AG04450 (cell line): Measurements from ENCODE around the gene ANKRD6. TPM values are rescaled to one million over a fixed set of nuclear protein-coding genes. Genes with fewer than 3 reads are reported as not detected.
A peak's percentile ranks its signal among the peaks of the same experiment; 100 is the strongest.

Experiments used
- CTCF ChIA-PET: fragments of 300-600, 350-600 bp; formaldehyde crosslinking; extraction: SDS; loops from one replicate; lab custom pipeline; 2022; ENCODE audit warnings: antibody characterized with exemption, inconsistent platforms; lab: Charles Lee
- POLR2A ChIA-PET: fragments of 350-600 bp; formaldehyde crosslinking; extraction: SDS; loops from one replicate; lab custom pipeline; 2021; ENCODE audit warnings: antibody characterized with exemption, inconsistent platforms; lab: Yijun Ruan, JAX
- DNase-seq: peaks from one replicate; pipeline ENCODE4 v3.0.0-alpha.2; 2011; ENCODE audit warnings: low read depth, low spot score
- H3K27ac ChIP-seq: one replicate; pipeline ENCODE4 v1.5.1; 2012; ENCODE audit warnings: low read depth, low read length, control low read depth
- H3K27me3 ChIP-seq: one replicate; pipeline ENCODE4 v1.6.0; 2012; ENCODE audit warnings: low read length; ENCODE audit not compliant: control insufficient read depth, insufficient read depth
- H3K4me3 ChIP-seq: 2 replicates; pipeline ENCODE4 v1.5.1; 2011; ENCODE audit warnings: mild to moderate bottlenecking, low read depth, low read length, control low read depth
- H3K9me3 ChIP-seq: 2 replicates; pipeline ENCODE4 v1.5.1; 2012; ENCODE audit warnings: low read length; ENCODE audit not compliant: control insufficient read depth, insufficient read depth
- polyA plus RNA-seq: library from polyadenylated mRNA; depleted of rRNA; stranded (reverse); fragments of >200 nt; gene quantifications from 2 replicates; pipeline ENCODE4 v1.2.3, GENCODE V29; 2011
- TF ChIP-seq, protein P1 (sequence below): IDR thresholded peaks from 2 replicates; pipeline ENCODE4 v1.5.1; 2011; ENCODE audit warnings: low read depth, low read length, control low read depth, inconsistent platforms

Gene ANKRD6
- polyA plus RNA-seq, 1 experiment, result 0.10 TPM

DNA sequence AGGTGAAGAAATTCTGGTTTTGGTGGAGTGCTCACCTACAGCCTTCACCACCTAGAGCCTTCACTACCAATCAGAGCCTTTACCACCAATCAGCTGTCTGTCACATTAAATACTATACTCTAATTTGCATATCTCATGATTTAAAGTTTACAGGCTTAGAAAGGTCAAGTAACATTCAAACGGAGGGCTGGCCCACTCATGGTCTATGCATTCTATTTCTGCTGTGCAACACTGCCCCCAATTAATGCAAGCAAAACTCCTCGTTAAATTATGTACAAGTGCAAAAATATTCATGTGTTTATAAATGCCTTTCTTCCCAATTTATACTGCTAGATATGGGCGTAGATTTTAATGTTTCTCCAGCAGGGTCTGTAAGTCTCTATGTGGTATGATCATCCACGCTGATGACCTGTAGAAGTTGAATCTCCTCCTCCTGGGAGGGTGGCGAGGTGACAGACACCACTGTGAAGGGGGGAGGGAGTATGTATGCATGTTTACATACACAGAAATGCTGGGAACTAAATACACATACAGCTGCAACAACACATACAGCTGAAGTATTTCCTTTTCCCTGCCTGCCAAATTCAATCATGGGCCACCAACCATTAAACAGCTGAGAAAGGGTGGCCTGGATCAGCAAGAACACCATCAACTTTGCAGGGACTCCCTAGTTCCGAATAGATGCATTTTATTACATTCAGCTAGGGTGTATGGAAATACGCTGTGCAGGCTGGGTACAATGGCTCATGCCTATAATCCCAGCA is 34.0 kb upstream of the ANKRD6 start:
- Histone ChIP-seq H3K9me3 (no peaks in the 10 kb centered on the region), H3K27ac (no peak overlapping the region), H3K27me3 (peaks cover 3% of the 10 kb centered on the region), H3K4me3 (no peak overlapping the region)
- POLR2A ChIA-PET, result no interaction called here
- TF ChIP-seq, protein P1, sequence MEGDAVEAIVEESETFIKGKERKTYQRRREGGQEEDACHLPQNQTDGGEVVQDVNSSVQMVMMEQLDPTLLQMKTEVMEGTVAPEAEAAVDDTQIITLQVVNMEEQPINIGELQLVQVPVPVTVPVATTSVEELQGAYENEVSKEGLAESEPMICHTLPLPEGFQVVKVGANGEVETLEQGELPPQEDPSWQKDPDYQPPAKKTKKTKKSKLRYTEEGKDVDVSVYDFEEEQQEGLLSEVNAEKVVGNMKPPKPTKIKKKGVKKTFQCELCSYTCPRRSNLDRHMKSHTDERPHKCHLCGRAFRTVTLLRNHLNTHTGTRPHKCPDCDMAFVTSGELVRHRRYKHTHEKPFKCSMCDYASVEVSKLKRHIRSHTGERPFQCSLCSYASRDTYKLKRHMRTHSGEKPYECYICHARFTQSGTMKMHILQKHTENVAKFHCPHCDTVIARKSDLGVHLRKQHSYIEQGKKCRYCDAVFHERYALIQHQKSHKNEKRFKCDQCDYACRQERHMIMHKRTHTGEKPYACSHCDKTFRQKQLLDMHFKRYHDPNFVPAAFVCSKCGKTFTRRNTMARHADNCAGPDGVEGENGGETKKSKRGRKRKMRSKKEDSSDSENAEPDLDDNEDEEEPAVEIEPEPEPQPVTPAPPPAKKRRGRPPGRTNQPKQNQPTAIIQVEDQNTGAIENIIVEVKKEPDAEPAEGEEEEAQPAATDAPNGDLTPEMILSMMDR, result no peak
- CTCF ChIA-PET, result interaction anchor here (0.8 kb wide), 1 partner anchor 27 kb away, joined by 4 read pairs; no protein-coding TSS in a partner anchor
- DNase-seq, result no peak

DNA sequence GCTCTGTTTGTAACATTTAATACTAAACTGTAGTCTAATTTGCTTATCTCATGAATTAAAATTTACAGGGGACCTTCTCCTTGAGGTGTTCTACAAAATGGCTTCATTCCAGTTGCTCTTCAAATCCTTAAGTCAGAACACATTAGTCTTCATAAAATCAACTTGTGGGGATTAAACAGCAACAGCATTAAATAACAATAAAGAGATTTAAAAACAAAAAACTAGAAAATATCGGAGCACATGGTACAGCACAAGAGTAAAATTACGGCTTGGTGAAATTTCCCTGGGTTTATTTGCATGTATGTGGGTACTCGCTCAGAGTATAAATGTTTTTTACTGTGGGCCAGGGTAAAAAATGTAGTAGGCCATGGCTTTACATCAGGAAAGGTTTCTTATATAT is 32.9 kb upstream of the ANKRD6 start:
- TF ChIP-seq, protein P1, result no peak
- CTCF ChIA-PET, result interaction anchor here (0.8 kb wide), 1 partner anchor 28 kb away, joined by 4 read pairs; no protein-coding TSS in a partner anchor

DNA sequence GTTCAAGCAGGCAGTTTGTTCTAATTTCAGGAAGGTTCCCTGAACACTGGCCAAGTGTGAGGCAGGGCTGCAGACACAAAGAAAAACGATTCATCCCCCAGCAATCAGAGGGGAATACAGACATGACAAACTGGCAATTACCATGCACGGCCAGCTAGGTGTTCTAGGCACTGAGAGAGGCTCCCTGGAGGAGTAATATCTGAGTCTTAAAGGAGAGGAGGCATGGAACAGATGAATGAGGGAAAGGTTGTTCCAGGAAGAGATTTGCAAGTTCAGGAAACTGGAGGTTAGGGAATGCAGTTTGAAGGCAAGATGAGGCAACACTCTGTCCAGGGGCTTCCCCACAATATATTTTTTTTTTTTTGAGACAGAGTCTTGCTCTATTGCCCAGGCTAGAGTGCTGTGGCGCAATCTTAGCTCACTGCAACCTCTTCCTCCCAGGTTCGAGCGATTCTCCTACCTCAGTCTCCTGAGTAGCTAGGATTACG is 32.0 kb upstream of the ANKRD6 start:
- Histone ChIP-seq H3K9me3 (no peaks in the 10 kb centered on the region), H3K4me3 (no peak overlapping the region), H3K27me3 (peaks cover 3% of the 10 kb centered on the region), H3K27ac (peak overlapping the region; percentile 21)
- CTCF ChIA-PET, result interaction anchor here (0.5 to 1.2 kb wide), 3 partner anchors 28 to 424 kb away, joined by 3 to 4 read pairs (median 4); no protein-coding TSS in a partner anchor
- DNase-seq, result no peak
- TF ChIP-seq, protein P1, result no peak
- POLR2A ChIA-PET, result no interaction called here

More for the DNA sequence above, 32.9 kb upstream of the ANKRD6 start:
- DNase-seq, result no peak
- Histone ChIP-seq H3K27me3 (peaks cover 3% of the 10 kb centered on the region), H3K9me3 (no peaks in the 10 kb centered on the region), H3K4me3 (no peak overlapping the region), H3K27ac (no peak overlapping the region)
- POLR2A ChIA-PET, result no interaction called here

DNA sequence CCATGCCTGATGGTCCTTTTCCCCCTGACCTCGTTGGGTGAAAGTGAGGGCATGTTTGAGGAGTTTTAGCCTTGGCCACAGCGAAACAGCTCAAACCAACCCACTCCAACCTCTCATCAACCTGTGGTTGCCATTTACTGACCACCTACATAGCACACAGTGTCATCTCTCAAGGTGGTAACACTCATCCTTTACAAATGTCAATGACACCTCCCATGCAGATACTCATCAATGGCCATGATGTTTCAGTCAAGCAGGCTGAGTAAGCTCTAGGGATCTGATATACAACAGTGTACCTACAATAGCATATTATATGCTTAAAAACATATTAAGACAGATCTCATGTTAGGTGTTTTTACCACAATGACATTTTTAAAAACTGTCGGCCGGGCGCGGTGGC is 30.2 kb upstream of the ANKRD6 start:
- CTCF ChIA-PET, result no interaction called here
- DNase-seq, result no peak
- TF ChIP-seq, protein P1, result no peak

DNA sequence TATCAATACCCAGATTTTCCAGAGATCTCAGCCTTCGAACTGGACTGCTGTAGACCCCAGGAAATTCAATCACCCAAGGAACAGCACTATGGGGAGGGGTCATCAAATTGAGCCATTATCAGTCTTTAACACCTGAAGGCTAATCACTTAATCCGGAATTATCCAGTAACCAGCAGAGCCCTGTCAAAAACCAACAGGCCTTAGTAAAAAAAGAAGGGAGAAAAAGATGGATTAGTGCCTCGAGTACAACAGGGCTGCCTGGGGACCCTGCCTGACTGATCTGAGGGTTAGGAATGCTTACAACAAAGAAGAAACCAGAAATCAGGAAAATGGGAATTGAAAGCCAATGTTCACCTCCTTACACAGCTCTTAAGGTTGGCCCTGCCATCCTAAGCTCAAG is 28.4 kb upstream of the ANKRD6 start:
- Histone ChIP-seq H3K27ac (no peak overlapping the region), H3K9me3 (no peaks in the 10 kb centered on the region), H3K4me3 (no peak overlapping the region), H3K27me3 (peaks cover 5% of the 10 kb centered on the region)
- TF ChIP-seq, protein P1, result no peak
- DNase-seq, result no peak
- CTCF ChIA-PET, result interaction anchor here (1.8 kb wide), 1 partner anchor 32 kb away, joined by 9 read pairs; no protein-coding TSS in a partner anchor
- POLR2A ChIA-PET, result no interaction called here

More for the DNA sequence above, 30.2 kb upstream of the ANKRD6 start:
- Histone ChIP-seq H3K4me3 (no peak overlapping the region), H3K27ac (no peak overlapping the region), H3K27me3 (peaks cover 3% of the 10 kb centered on the region), H3K9me3 (no peaks in the 10 kb centered on the region)
- POLR2A ChIA-PET, result no interaction called here
